Pancreas (tissue), 10 donors: ENCODE results near the gene CFAP43. TPM values are rescaled to one million over a fixed set of nuclear protein-coding genes. Genes with fewer than 3 reads are reported as not detected.

Source experiments
- ATAC-seq, 4 donors: fragments of 200-7000 bp; cut with Tn5 transposase; one replicate each; pipeline versions ENCODE4 v1.8.0 to v1.9.1; 2020; ENCODE audit warnings: mild to moderate bottlenecking in 4 of 4, moderate library complexity in 4 of 4
- DNase-seq, 6 donors: peaks; one replicate each; pipeline ENCODE4 v3.0.0-alpha.2; 2020
- FAIRE-seq: peaks from 2 replicates; lab custom pipeline; 2012; peaks lifted over from hg19 to GRCh38; lab: Jason Lieb, UNC
- H3K27ac ChIP-seq, 4 donors: fragments of 200-600 bp; sonication (generic); 1 replicate in 3 of 4; 2 replicates in 1 of 4; pipeline versions ENCODE4 v1.5.0 to v1.8.0; 2020
- H3K27me3 ChIP-seq, 4 donors: fragments of 200-600 bp; one replicate each; pipeline ENCODE4 v1.8.0; 2021
- H3K36me3 ChIP-seq, 3 donors: fragments of 200-600 bp; sonication (generic) in 1 of 3; one replicate each; pipeline versions ENCODE4 v1.5.0 to v1.8.0; 2020 to 2021
- H3K4me1 ChIP-seq, 3 donors: fragments of 200-600 bp; one replicate each; pipeline ENCODE4 v1.8.0; 2021
- H3K4me3 ChIP-seq, 4 donors: fragments of 200-600 bp; sonication (generic) in 2 of 4; one replicate each; pipeline versions ENCODE4 v1.5.0 to v1.8.0; 2020 to 2021
- H3K9me3 ChIP-seq, 4 donors: fragments of 200-600 bp; one replicate each; pipeline ENCODE4 v1.8.0; 2021
- CTCF ChIP-seq, 4 donors: fragments of 200-600 bp; sonication (generic) in 3 of 4; IDR thresholded peaks; one replicate each; pipeline versions ENCODE4 v1.5.0 to v1.8.0; 2021; ENCODE audit warnings: antibody characterized with exemption in 4 of 4
- WGBS, 2 donors: extraction: QIAGEN DNeasy Blood & Tissue Kit; methylation state at CpG; one replicate each; pipeline ENCODE4 v1.1.7; 2013; 5-methylcytosine and 5-hydroxymethylcytosine counted together
- intact Hi-C, 3 donors: fragments of 100-400 bp; cut with DNase I; formaldehyde crosslinking; loops; one replicate each; pipeline versions ENCODE4 v1.11.1 to v1.14.2; 2022
- polyA plus RNA-seq, 2 donors: library from polyadenylated mRNA; stranded (reverse); fragments of 200-250 nt; gene quantifications; one replicate each; pipeline ENCODE4 v1.2.3, GENCODE V29; 2013
- total RNA-seq, 6 donors: library from RNA; stranded (reverse); fragmentation: NEBNext Ultra II Directional in 4 of 6; extraction: Animal tissue kit (Norgen Biotek cat#: 25700) in 4 of 6; gene quantifications; one replicate each; pipeline versions ENCODE4 v1.2.1 to v1.2.4, GENCODE V29; 2021 to 2023
- donor health status: healthy with polysubstance abuse.
- donor health status: DM: no; HTN: no; CAD: no; lungs with moderate emphysema.
- donor health status: DM: no; HTN: no; CAD: no.
- donor health status: control.
- donor health status: control.
- donor health status: Bipolar disorder and iron deficiency.
- donor health status: DM: yes; HTN: yes; CAD: no.
- donor health status: DM: no; HTN: no; CAD: no.
- donor health status: DM: no; HTN: no; CAD: no.
- donor health status: DM: yes; HTN: yes; CAD: no.

Gene CFAP43
- total and polyA plus RNA-seq, 8 donors = 0.60 to 6.2 (median 2.0) TPM

- no peak for FAIRE-seq
These were observed 82.0 kb downstream of the CFAP43 start for GRCh38 chr10:104150139-104150538.

GRCh38 chr10:104146882-104147281 lies 85.3 kb downstream of the CFAP43 start:
- ATAC-seq = no peak
- 75 to 90% methylated on average over 1 of the region's 1 CpG for WGBS, 2 donors
- intact Hi-C loops = no loop called here
- no peak for FAIRE-seq
- Histone ChIP-seq H3K36me3 (no peaks in the 10 kb centered on the region), H3K9me3 (no peaks in the 10 kb centered on the region), H3K27me3 (no peaks in the 10 kb centered on the region), H3K27ac (no peak overlapping the region), H3K4me3 (no peak overlapping the region), H3K4me1 (no peaks in the 10 kb centered on the region)
- TF ChIP-seq CTCF (IDR thresholded peaks at IDR 0.05) = no peak
- DNase-seq = no peak

More at GRCh38 chr10:104150139-104150538, 82.0 kb downstream of the CFAP43 start:
- Histone ChIP-seq H3K27ac (no peak overlapping the region), H3K4me3 (no peak overlapping the region), H3K36me3 (no peaks in the 10 kb centered on the region), H3K27me3 (no peaks in the 10 kb centered on the region), H3K4me1 (no peaks in the 10 kb centered on the region), H3K9me3 (no peaks in the 10 kb centered on the region)
- ATAC-seq (no peak), DNase-seq (no peak)
- intact Hi-C loops = no loop called here
- TF ChIP-seq CTCF (IDR thresholded peaks at IDR 0.05) = no peak

GRCh38 chr10:104144931-104145330 lies 87.2 kb downstream of the CFAP43 start:
- H3K4me1 ChIP-seq = no peaks in the 10 kb centered on the region
- 71 to 81% methylated on average over 4 of the region's 4 CpGs for WGBS, 2 donors
- no peaks in the 10 kb centered on the region for H3K36me3 ChIP-seq
- H3K27ac ChIP-seq = no peak overlapping the region
- intact Hi-C loops = no loop called here
- no peak for TF ChIP-seq CTCF (IDR thresholded peaks at IDR 0.05)
- H3K9me3 ChIP-seq = no peaks in the 10 kb centered on the region
- H3K4me3 ChIP-seq = no peak overlapping the region
- H3K27me3 ChIP-seq = no peaks in the 10 kb centered on the region
- ATAC-seq (no peak), DNase-seq (no peak), FAIRE-seq (no peak)

GRCh38 chr10:104143829-104144228 lies 88.3 kb downstream of the CFAP43 start:
- Histone ChIP-seq H3K4me1 (no peaks in the 10 kb centered on the region), H3K36me3 (no peaks in the 10 kb centered on the region), H3K27me3 (no peaks in the 10 kb centered on the region), H3K4me3 (no peak overlapping the region), H3K27ac (no peak overlapping the region), H3K9me3 (no peaks in the 10 kb centered on the region)
- ATAC-seq = no peak
- TF ChIP-seq CTCF (IDR thresholded peaks at IDR 0.05) = no peak
- intact Hi-C loops = no loop called here
- WGBS, 2 donors = 54 to 57% methylated on average over 3 of the region's 3 CpGs
- FAIRE-seq = no peak
- no peak for DNase-seq

GRCh38 chr10:104142081-104142480 lies 90.1 kb downstream of the CFAP43 start:
- H3K4me1 ChIP-seq = no peaks in the 10 kb centered on the region
- ATAC-seq (no peak), DNase-seq (no peak), FAIRE-seq (no peak)
- H3K27ac ChIP-seq = no peak overlapping the region
- intact Hi-C loops = no loop called here
- H3K9me3 ChIP-seq = no peaks in the 10 kb centered on the region
- H3K36me3 ChIP-seq = no peaks in the 10 kb centered on the region
- no peak for TF ChIP-seq CTCF (IDR thresholded peaks at IDR 0.05)
- WGBS, 2 donors = 28 to 40% methylated on average over 1 of the region's 1 CpG
- H3K27me3 ChIP-seq = no peaks in the 10 kb centered on the region
- H3K4me3 ChIP-seq = no peak overlapping the region
